Kidney tubule cell (primary cell): ENCODE data around the gene STK38.

ENCODE experiments used
- DNase-seq: peaks from one replicate; pipeline ENCODE4 v3.0.0-alpha.2; 2018; ENCODE audit warnings: low spot score

Gene STK38

DNA sequence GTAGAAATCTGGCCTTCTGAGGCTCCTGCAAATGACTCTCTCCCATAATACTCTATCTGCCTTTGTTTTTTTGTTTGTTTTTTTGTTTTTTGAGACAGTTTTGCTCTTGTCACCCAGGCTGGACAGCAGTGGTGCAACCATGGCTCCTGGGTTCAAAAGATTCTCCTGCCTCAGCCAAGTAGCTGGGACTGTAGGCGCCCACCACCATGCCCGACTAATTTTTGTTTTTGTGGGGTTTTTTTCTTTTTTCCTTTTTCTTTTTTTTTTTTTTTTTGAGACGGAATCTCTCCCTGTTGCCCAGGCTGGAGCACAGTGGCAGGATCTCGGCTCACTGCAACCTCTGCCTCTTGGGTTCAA, 16.6 kb upstream of the STK38 start:
- no peak for DNase-seq

DNA sequence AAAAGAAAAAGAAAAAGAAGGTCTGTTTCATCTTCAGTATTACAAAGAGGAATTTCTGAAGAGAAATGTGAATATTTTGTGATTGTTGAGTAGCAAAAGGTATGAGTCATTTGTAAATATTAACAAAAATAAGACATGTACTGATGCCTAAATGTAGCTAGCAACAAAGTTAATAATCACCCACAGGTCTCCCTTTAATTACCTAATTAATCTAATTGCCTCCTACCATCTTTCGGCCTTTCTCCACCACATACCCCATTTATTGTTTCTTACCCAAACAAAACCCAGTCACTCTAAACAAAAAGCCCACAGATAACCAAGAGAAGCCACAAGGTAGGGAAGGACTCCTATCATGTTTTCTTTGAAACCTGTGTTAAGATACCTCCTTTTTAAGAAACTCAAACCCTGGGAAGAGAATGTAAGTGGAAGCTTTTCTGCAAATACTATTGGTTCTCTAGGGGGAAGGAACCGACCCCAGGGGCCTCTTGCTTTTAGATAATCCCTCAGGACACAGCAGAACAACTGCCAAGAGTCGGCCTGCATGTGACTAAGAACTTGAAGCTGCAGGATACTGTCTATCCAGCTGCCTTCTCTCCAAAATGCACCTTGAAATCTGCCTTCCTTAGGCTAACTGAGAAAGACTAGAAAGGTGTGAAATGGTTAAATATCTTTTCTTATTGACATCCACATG, 16.1 kb upstream of the STK38 start:
- DNase-seq = no peak

DNA sequence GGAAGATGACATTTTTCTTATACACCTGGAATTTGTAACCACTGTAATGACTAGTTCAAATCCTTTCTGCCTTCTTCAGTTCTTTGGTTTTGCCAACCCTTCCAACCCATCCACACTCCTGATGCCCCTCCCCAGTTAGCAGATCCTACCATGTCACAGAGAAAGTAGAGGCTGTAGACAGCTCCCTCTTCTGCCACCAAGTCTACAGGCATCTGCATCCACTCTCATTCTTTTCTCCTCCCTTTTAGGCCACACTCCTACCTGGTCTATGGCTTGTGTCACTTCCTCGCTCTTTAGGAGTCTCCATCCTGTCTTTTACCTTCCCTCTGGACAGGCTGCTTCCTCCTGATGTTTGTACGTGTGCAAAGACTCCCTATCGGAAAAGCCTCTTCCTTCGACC, 13.5 kb upstream of the STK38 start:
- DNase-seq = no peak

DNA sequence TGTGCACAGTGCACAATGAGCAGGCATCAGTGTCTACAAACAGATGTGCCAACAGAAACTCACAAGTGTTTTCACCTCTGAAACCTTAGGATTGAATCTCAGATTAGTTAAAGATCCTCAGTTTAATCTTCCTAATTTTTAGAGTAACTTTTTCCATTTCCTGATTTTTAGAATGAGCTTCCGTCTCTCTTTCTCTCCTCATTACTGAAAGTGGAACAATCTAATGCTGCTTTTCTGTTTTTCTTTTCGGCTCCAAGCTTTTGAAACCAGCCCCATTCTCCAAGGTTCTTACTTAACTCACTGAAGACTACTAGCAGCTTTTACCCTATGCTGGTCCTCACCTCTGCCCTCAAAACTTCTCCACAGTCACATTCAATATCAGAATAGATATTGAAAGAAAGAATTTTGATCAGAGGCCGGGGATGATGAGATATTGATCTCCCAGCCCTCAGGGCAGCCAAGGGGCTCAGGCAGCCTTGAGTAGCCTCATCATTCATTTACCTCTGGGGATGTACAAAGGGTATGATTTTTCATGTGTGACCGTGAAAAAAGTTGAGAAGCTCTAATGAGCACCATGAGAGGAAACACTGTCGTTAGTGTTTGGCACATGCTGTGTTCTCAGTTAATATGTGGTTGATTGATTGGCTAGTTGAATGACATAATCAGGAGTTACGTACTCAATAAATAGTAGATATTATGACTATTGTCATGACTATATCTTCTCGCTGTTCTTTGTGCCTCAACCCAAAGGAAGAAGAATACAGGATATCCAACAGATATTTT, 11.9 kb upstream of the STK38 start:
- DNase-seq = no peak

DNA sequence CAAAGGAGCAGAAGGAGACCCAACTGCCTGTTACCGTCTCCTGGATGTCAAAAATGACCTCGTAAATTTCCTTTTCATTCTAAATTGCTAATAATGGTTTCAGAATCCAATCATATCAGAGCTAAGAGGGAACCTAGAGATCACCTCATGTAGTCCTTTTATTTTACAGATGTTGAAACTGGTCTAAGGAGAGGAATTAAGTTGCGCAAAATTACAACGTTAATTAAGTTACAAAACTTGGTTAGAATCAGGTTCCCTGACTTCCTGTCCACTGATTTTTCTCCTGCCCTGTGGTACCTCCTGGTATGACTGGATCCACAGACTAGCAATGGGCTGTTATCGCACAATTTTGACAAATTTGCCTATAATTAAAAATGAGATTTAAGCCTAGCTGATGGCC, 9.0 kb upstream of the STK38 start:
- no peak for DNase-seq

DNA sequence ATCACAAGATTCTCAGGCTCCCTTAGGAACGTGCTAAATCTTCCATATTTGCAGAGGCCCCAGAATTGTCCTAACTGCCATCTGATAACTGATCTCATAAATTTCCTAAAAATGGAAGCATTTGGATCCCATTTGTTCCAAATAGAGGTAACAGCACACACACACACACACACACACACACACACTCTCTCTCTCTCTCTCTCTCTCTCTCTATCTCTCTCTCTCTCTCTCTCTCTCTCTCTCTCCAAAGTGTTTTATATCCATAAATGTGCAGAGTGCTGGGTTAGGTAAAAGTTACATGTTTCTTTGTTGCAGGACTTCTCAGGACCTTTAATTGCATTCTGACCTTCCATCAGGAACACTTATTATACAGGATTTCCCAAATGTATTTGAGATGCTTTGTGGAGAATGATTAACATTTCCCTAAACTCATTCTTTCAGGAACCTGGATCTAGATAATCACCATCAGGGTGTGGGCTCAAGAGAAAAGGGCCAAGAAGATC, 8.5 kb upstream of the STK38 start:
- DNase-seq = no peak

DNA sequence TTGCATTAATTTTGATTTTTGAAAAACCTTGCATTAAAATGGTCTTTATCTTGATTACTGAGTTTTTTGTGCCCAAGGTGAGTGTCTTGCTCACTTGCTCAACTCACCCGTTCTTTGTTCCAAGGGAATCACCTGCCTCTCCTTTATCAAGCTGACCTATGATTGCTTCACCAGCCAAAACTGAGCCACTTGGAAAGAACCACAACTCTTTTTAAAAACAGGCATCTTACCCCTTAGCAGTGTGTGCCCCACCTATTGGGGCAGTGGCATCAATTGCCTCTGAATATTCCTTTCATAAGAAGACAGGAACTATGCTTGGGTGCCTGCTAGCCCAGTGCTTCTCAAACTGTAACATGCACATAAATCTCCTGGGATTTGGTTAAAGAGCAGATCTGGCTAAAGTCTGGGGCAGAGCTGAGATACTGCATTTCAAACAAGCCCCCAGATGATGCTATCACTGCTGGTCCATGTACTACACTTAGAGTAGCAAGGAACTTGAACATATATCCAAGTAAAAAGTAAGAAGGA, 3.3 kb upstream of the STK38 start:
- DNase-seq = no peak

DNA sequence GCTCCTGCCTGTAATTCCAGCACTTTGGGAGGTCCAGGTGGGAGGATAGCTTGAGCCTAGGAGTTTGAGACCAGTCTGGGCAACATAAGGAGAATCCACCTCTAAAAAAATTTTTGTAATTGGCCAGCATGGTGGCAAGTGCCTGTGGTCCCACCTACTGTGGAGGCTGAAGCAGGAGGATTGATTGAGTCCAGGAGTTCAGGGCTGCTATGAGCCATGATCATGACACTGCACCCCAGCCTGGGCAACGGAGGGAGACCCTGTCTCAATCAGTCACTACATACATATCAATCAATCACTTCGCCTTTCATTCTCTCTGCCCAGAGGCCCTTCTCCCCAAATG, 1.1 kb upstream of the STK38 start:
- DNase-seq = no peak

DNA sequence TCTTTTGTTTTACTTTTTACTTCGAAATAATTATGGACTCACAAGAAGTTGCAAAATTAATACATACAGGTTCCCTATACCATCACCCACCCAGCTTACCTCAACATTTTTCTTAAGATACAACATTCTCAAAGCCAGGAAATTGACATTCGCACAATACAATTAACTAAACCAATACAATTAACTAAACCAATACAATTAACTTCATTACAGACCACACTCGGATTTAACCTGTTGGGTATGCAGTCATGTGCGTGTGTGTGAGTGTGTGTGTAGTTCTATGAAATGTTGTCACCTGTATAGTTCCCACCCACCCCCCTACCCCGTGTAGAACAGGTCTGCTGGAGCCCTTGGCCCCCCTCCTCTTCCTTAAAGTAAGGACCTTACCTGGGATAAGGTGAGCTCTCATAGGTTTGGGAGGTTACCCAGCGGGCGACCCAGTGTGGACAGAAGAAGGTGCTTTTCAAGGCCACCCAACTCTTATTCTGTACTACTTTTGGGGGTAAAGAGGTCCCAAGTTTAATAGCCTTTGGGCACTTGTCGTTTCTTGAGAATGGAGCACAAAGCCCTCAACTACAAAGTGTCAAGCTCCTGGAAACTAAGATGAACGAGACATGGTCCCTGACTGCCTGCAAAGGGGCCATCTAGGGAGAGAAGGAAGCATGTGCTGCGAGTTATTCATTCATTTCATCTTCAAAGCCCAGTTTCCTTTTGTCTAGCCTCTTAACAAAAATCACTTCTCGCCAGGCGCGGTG, 544 bp upstream of the STK38 start:
- DNase-seq = no peak

DNA sequence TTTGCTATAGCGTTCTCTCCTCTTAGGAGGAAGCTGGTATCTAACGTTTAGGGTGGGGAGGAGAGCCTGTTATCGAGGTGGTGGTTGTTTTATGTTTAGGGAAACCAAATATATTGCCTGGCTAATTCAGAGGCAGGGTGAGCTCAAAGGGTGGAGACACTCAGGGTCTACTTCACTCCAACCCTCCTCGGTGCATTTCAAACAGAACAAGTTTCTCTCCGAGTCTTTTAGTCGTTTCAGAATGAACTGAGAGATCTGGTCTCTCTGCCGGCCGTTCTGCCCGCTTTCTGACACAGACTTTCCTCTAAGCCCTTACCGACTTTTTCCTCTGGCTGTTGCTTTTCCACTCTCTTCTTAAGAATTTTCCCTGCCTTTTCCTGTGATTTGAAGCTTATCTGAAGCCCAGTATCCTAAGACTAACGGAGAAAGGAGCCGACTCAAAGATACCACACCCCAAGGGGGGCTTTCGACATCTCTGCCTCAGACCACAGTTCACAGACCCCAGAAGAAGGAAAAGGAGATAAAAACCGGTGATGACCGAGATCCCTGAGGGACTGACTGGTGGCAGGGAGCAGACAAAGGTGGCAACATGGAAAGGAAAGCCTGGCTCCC, 865 bp downstream of the STK38 start:
- peak; percentile 25 for DNase-seq

DNA sequence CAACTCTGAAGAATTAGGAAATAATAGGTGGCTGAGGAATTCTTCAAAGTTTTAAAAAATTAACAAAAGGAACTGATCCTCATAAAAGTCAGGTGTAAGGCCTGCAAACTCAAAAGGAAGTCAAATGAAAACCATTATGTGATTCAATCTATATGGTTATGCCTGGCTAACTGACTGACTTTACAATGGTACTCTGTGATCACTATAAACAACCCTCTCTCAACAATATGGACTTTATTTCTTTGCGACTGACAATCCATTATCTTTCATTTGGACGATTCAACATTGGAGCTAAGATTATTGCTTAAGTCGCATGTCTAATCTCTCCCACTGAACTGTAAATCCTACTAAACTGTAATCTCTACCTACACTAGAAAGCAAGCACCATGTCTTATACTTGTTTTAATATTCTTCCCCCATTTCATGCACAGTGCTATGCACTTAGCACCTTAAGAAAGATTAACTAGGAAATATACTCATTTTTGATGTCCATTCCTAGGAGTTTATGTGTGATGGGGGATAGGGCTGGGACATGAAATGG, 1.4 kb downstream of the STK38 start:
- no peak for DNase-seq

DNA sequence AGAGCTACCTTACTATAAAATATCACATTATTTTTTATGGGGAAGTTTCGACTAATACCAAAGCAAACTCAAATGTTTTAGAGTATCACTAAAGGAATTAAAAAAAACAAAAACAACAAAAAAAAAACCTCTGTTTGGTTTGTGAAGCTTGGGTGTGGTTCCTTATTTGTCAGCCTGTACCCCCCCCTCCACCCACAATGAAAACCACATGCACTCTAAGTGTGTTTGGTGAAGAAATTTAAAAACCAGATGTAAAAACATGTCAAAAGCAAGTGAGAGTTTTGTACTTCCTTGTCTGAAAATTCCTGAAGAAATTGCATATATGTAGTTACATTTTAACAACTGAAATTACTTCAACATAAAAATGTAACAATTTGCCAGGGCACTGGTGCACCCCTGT, 3.1 kb downstream of the STK38 start:
- DNase-seq = no peak

DNA sequence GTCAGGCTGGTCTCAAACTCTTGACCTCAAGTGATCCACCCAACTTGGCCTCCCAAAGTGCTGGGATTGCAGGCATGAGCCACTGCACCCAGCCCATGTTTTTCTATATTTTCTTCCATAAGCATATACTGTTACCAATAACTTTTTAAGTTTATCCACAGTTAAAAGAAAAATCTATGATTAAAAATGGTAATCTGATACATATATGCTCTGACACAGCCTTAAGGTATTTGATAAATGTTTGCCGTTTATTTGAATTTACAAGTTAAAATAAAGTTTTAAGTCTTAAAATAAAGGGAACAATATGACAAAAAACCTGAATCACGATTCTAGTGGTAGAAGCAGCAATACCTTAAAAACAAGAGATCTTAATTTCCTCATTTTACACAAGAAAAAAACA, 5.2 kb downstream of the STK38 start:
- DNase-seq = no peak

DNA sequence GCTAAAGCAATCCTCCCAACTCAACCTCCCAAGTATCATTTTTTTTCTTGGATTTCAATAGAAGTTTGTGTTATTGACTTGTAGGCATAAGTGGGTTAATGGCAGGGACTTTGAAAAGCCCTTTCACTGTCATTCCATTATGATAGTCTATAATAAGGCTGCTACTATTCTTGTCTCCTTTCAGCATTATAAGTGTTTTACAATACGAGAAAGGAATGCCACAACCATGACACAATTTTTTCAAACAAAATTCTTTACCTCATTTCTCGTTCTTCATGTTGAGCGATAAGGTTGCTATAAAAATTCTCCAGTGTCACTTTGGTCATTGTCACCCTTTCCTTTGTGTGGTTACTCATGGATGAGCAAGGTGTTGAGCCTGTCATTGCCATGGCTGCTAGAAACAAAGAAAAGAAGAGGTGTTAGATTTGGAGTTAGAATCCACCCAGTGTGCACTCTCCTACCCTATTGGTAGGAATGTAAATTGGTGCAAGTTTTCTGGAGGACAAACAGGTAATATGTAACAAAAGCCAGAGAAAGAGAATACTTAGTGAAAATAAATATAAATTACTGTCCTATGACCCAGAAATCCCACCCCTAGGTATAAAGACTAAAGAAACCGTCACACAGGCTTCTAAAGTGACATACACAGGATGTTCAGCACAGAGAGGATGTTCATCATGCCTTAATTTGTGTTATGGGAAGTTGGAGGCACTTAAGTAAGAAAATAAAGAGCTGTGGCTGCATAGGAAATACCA, 7.3 kb downstream of the STK38 start:
- no peak for DNase-seq

DNA sequence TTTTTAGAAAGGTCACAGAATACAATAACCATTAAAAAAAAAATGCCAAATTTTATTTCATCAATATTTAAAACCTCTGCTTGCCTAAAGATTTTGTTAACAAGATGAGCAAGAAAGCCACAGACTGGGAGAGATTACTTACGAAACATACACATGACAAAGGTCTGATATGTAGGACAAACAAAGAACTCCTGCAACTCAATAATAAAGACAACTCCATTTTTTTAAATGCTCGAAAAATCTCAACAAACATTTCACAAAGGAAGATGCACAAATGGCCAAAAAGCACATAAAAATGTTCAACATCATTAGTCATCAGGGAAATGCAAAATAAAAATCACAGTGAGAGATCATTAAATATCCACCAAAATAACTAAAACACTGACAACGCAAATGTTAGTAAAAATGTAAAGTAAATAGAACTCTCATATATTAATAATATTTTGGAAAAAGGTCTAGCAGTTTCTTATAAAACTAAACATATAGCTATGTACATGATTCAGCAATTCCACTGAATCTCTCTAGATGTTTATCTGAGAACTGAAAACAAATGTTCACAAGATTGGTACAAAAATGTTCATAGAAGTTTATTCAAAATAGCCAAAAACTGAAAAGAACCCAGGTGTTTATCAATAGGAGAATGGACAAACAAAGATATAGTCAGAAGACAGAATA, 10.3 kb downstream of the STK38 start:
- DNase-seq = no peak

DNA sequence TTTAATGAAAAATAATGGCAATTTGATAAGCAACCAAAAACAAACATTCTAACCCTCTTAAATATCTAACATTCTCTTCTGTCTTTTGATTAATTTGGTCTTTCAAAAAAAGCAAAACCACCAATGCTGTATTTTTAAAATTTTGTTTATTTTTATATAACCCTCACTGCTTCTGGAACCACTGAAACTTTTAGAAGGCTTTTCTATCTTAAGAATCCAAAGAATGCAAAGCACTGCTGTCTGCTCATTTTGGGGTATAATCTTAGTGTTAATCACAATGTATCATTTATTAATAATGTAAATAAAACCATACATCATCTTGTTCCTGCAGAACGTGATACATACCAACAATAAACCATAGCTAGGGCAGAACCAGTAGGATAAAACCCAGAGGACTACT, 14.0 kb downstream of the STK38 start:
- DNase-seq = no peak

DNA sequence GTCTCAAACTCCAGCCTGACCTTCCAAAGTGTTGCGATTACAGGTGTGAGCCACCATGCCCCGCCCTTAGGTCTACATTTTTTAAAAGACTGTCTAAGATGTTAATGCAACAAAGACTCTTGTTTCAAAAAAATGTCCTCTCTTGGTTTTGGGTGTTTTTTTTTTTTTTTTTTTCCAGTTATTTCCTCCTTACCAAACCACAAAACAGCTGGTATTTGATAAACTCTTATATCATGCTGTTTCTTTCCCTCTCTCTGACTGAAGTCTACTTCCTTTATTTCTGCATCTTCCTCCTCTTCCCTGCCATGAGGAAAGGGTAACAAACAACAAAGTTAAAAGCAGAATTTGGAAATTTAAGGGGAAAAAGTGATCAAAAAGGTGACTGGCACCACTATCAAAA, 21.2 kb downstream of the STK38 start:
- DNase-seq = no peak

DNA sequence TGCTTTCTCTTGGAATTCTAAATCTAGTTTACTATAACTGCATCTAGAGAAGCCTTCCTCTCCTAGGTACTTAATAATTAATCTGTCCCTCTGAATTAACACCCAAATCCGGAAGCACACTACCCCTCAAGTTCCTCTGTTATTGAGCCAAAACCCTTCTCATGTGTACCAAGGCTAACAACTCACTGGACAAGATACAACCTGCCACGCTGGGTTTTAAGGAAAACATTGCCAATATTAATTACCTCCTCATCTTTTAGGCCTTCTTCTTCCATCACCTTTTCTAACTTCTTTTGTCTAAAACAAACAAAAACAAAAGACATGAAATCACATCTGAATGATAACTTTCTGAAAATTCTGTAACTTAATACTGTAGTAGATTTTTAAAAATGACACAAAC, 21.9 kb downstream of the STK38 start:
- DNase-seq = no peak

DNA sequence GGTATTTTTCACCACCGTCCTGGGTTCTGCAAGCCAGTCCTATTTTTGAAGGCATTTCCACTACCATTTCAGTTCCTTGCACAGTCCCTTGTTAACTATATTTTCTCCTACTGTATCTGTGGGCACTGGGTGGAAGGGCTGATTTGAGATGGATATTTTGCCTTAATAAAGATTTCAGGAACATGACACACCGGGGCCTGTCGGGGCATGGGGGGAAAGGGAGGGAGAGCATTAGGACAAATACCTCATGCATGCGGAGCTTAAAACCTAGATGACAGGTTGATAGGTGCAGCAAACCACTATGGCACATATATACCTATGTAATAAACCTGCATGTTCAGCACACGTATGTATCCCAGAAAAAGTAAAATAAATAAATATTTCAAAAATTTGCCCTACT, 22.4 kb downstream of the STK38 start:
- no peak for DNase-seq

DNA sequence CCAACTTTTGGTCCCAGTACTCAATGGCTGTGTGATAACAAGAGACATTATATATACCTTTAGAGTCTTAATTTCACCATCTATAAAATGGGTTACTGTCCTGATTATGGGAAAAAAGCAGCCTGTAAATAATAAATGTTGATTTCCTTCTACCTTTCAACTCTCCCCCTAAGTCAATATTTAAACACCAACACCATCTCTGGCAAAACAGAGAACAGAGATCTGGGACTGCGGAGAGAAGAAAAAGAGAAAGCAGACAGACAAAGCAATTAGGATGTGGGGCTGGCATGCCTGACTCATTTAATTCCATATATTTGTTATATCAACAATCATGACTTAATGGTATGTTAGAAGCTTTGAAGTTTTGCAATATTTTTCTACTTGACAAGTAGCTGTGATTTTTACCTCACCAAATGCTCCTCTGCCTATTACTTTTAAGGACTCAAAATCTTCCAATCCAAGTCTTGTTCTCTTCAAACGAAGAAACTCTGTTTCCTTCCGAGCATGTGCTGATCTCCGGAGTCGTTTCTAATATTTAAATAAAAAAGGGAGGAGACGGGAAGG, 23.3 kb downstream of the STK38 start:
- DNase-seq = no peak

DNA sequence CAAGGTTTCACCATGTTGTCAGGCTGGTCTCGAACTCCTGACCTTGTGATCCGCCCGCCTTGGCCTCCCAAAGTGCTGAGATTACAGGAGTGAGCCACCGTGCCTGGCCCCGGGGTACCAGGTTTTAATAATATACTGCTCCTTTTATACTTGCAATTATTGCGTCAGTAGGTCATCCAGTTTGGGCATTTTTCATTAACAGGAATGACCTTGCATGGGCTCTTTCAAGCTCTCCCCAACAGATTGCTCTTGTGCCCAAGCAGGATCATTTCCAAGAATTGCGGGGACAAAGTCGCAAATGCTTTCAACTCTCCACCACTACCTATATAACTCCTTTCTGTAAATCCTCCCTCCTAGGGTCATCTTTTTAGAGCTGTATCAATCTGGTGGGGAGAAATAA, 23.8 kb downstream of the STK38 start:
- no peak for DNase-seq
